Activated naive CD4-positive, alpha-beta T cell treated with anti-CD3 and anti-CD28 coated beads for 36 hours (primary cell): ENCODE measurements around the gene TAF6. TPM values are rescaled to one million over a fixed set of nuclear protein-coding genes. Genes with fewer than 3 reads are reported as not detected.

ENCODE experiments used
- CTCF ChIA-PET: fragments of 350-600 bp; sonication (Branson Sonifier 250); formaldehyde crosslinking; loops from one replicate; lab custom pipeline; 2021; ENCODE audit warnings: antibody characterized with exemption; lab: Charles Lee
- DNase-seq: peaks from one replicate; pipeline ENCODE4 v3.0.0-alpha.2; 2020
- H3K27ac Mint-ChIP-seq: one replicate; pipeline ENCODE4 v1.8.0; 2021; ENCODE audit warnings: mild to moderate bottlenecking, mixed read lengths
- H3K27me3 Mint-ChIP-seq: one replicate; pipeline ENCODE4 v1.8.0; 2021; ENCODE audit warnings: low read depth, mixed read lengths
- H3K36me3 Mint-ChIP-seq: one replicate; pipeline ENCODE4 v1.8.0; 2021; ENCODE audit warnings: low read depth, mixed read lengths
- H3K4me1 Mint-ChIP-seq: one replicate; pipeline ENCODE4 v1.8.0; 2021; ENCODE audit warnings: low read depth, mixed read lengths
- H3K4me3 Mint-ChIP-seq: one replicate; pipeline ENCODE4 v1.8.0; 2021; ENCODE audit warnings: mild to moderate bottlenecking, moderate library complexity, mixed read lengths
- H3K9me3 Mint-ChIP-seq: one replicate; pipeline ENCODE4 v1.8.0; 2021; ENCODE audit warnings: mixed read lengths
- intact Hi-C: fragments of 100-400 bp; cut with micrococcal nuclease; formaldehyde crosslinking; loops from one replicate; pipeline ENCODE4 v1.15.1; 2023
- total RNA-seq, 2 experiments: library from RNA; stranded (reverse); gene quantifications; one replicate each; pipeline ENCODE4 v1.2.3, GENCODE V29; 2021

TAF6 gene
- total RNA-seq, 2 experiments from 2014 or later: 48.9 to 53.5 TPM

- Mint-ChIP-seq H3K4me1 (peaks cover 10% of the 10 kb centered on the region), H3K27me3 (no peaks in the 10 kb centered on the region), H3K9me3 (no peaks in the 10 kb centered on the region), H3K36me3 (peaks cover 8% of the 10 kb centered on the region), H3K4me3 (no peak overlapping the region), H3K27ac (no peak overlapping the region)
- intact Hi-C loops: no loop called here
- CTCF ChIA-PET: no interaction called here
- DNase-seq: no peak
Measured at GRCh38 chr7:100115026-100115425, 4.1 kb downstream of the TAF6 start.

DNA sequence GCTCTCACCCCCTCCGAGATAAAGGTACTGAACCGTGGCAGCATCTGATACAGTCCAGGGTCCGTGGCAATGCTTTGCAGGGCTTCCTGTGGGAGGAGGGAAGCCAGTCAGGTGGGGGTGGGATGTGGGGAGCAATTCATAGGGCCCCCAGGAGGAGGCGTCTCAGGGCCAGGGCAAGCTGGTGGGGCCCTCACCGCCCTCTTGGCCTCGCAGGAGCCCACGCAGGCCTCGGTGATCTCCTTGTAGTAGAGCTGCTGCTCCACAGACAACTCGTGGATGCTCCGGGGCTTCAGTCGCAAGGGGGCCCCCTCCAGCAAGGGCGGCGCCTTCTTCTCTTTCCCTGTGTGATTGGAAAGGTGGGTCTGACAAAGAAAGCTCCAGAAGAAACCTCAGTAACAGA is 7.2 kb downstream of the TAF6 start:
- CTCF ChIA-PET: interaction anchor here (1.2 kb wide), 1 partner anchor 9 kb away, joined by 3 read pairs; no protein-coding TSS in a partner anchor
- H3K27ac Mint-ChIP-seq: no peak overlapping the region
- H3K4me3 Mint-ChIP-seq: no peak overlapping the region
- intact Hi-C loops: no loop called here
- H3K4me1 Mint-ChIP-seq: no peaks in the 10 kb centered on the region
- H3K27me3 Mint-ChIP-seq: no peaks in the 10 kb centered on the region
- H3K9me3 Mint-ChIP-seq: no peaks in the 10 kb centered on the region
- peaks cover 12% of the 10 kb centered on the region for H3K36me3 Mint-ChIP-seq
- no peak for DNase-seq

- DNase-seq: no peak
- Mint-ChIP-seq H3K9me3 (no peaks in the 10 kb centered on the region), H3K4me3 (no peak overlapping the region), H3K27ac (no peak overlapping the region), H3K4me1 (no peaks in the 10 kb centered on the region), H3K36me3 (peaks cover 10% of the 10 kb centered on the region), H3K27me3 (no peaks in the 10 kb centered on the region)
- intact Hi-C loops: no loop called here
- CTCF ChIA-PET: interaction anchor here (1.2 kb wide), 1 partner anchor 9 kb away, joined by 3 read pairs; no protein-coding TSS in a partner anchor
Measured at GRCh38 chr7:100111156-100111555, 8.0 kb downstream of the TAF6 start.

DNA sequence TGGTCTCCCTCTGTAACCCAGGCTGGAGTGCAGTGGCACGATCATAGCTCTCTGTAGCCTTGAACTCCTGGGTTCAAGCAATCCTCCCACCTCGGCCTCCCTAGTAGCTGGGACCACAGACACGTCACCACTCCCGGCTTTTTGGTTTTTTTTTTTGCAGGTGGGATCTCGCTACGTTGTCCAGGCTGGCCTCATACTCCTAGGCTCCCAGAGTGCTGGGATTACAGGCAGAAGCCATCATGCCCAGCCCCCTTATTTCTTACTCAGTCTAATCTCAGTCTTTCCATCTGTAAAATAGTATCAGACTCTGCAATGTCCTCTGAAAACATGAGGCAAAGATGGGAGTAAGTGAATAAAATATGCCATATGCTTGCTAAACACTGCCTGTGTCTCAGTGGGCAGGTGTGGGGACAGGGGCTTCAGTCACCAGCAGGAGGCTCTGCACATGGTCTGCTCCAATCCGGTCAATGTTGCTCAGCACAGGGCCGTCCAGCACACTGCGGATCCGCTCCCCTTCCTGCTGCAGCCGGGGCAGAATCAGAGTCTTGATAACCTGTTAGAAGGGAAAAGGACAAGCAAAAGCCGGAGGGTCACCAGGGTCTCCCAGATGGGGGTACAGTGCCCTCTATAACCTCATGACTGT is 9.5 kb downstream of the TAF6 start:
- intact Hi-C loops: no loop called here
- CTCF ChIA-PET: interaction anchor here (0.5 to 0.6 kb wide), 2 partner anchors 22 to 275 kb away, joined by 3 to 5 read pairs; no protein-coding TSS in a partner anchor
- peaks cover 10% of the 10 kb centered on the region for H3K36me3 Mint-ChIP-seq
- H3K27me3 Mint-ChIP-seq: no peaks in the 10 kb centered on the region
- H3K9me3 Mint-ChIP-seq: no peaks in the 10 kb centered on the region
- H3K27ac Mint-ChIP-seq: no peak overlapping the region
- no peaks in the 10 kb centered on the region for H3K4me1 Mint-ChIP-seq
- DNase-seq: no peak
- no peak overlapping the region for H3K4me3 Mint-ChIP-seq

DNA sequence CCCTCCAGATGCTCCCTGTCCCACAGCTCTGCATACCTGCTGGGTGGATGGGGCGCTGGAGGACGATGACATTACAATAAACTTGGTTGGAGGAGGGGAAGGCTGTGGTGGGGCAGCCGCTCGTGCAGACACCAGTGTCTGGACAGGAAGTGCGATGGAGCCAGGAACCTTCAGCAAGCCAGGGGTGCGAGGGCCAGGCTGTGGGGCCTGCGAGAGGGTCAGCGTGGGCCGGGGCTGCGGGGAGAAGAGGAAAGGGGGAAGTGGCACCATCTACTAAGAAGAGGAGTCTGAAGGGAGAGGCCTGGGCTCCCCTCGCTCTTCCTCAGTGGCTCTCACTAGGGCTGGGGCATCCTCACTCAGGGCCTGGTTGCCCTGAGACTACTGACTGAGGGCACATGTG is 11.3 kb downstream of the TAF6 start:
- CTCF ChIA-PET: no interaction called here
- Mint-ChIP-seq H3K36me3 (peaks cover 8% of the 10 kb centered on the region), H3K4me1 (peaks cover 4% of the 10 kb centered on the region)

GRCh38 chr7:100107125-100107737 is 11.9 kb downstream of the TAF6 start:
- Mint-ChIP-seq H3K4me1 (peaks cover 10% of the 10 kb centered on the region), H3K27ac (no peak overlapping the region), H3K36me3 (peaks cover 8% of the 10 kb centered on the region), H3K4me3 (no peak overlapping the region), H3K9me3 (no peaks in the 10 kb centered on the region), H3K27me3 (no peaks in the 10 kb centered on the region)
- DNase-seq: no peak
- CTCF ChIA-PET: no interaction called here
- intact Hi-C loops: no loop called here

More for the DNA sequence above, 11.3 kb downstream of the TAF6 start:
- Mint-ChIP-seq H3K27ac (no peak overlapping the region), H3K9me3 (no peaks in the 10 kb centered on the region), H3K27me3 (no peaks in the 10 kb centered on the region), H3K4me3 (no peak overlapping the region)
- no peak for DNase-seq
- intact Hi-C loops: no loop called here

DNA sequence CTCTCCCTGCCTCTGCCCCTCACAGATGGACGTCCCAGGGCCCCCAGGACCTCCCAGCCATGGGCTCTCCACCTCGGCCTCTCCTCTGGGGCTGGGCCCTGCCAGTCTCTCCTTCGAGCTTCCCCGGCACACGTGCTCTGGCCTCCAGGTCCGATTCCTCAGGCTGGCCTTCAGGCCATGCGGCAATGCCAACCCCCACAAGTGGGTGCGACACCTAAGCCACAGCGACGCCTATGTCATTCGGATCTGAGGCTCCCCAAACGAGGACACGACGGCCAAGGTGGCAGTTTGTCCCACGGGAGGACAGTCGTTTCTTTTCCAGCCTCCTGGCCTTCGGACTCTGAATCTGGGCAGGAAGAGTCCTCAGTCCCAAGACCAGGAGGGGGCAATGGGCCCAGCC is 12.5 kb downstream of the TAF6 start:
- CTCF ChIA-PET: no interaction called here
- DNase-seq: no peak
- H3K27me3 Mint-ChIP-seq: no peaks in the 10 kb centered on the region
- no peaks in the 10 kb centered on the region for H3K9me3 Mint-ChIP-seq
- intact Hi-C loops: no loop called here
- no peak overlapping the region for H3K27ac Mint-ChIP-seq
- peaks cover 8% of the 10 kb centered on the region for H3K36me3 Mint-ChIP-seq
- H3K4me1 Mint-ChIP-seq: peaks cover 10% of the 10 kb centered on the region
- H3K4me3 Mint-ChIP-seq: no peak overlapping the region

DNA sequence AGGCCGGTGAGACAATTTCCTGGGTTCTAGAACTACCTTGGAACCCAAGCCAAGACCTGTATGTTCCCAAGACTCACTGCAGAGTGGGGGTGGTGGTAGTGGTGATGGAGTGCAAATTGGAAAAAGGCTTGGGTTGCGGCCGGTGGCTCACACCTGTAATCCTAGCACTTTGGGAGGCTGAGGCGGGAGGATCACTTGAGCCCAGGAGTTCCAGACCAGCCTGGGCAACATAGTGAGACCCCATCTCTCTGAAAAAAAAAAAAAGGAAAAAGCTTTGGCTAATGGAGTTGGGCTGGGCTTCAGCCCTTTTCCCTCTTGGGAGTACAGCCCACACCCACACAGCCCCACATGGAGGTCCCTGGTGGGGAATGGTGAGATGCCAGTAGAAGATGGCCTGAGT is 13.6 kb downstream of the TAF6 start:
- H3K9me3 Mint-ChIP-seq: no peaks in the 10 kb centered on the region
- peaks cover 6% of the 10 kb centered on the region for H3K36me3 Mint-ChIP-seq
- no peak overlapping the region for H3K27ac Mint-ChIP-seq
- H3K4me3 Mint-ChIP-seq: no peak overlapping the region
- intact Hi-C loops: no loop called here
- DNase-seq: no peak
- peaks cover 11% of the 10 kb centered on the region for H3K4me1 Mint-ChIP-seq
- H3K27me3 Mint-ChIP-seq: no peaks in the 10 kb centered on the region
- CTCF ChIA-PET: no interaction called here

GRCh38 chr7:100102950-100103840 is 16.0 kb downstream of the TAF6 start:
- Mint-ChIP-seq H3K4me1 (peaks cover 29% of the 10 kb centered on the region), H3K27me3 (no peaks in the 10 kb centered on the region), H3K27ac (no peak overlapping the region), H3K36me3 (peaks cover 25% of the 10 kb centered on the region), H3K9me3 (no peaks in the 10 kb centered on the region), H3K4me3 (peak overlapping the region; percentile 91)
- intact Hi-C loops: no loop called here
- CTCF ChIA-PET: interaction anchor here (1.1 to 2.1 kb wide), 5 partner anchors 8 to 304 kb away, joined by 3 to 7 read pairs (median 4); no protein-coding TSS in a partner anchor
- DNase-seq: no peak

DNA sequence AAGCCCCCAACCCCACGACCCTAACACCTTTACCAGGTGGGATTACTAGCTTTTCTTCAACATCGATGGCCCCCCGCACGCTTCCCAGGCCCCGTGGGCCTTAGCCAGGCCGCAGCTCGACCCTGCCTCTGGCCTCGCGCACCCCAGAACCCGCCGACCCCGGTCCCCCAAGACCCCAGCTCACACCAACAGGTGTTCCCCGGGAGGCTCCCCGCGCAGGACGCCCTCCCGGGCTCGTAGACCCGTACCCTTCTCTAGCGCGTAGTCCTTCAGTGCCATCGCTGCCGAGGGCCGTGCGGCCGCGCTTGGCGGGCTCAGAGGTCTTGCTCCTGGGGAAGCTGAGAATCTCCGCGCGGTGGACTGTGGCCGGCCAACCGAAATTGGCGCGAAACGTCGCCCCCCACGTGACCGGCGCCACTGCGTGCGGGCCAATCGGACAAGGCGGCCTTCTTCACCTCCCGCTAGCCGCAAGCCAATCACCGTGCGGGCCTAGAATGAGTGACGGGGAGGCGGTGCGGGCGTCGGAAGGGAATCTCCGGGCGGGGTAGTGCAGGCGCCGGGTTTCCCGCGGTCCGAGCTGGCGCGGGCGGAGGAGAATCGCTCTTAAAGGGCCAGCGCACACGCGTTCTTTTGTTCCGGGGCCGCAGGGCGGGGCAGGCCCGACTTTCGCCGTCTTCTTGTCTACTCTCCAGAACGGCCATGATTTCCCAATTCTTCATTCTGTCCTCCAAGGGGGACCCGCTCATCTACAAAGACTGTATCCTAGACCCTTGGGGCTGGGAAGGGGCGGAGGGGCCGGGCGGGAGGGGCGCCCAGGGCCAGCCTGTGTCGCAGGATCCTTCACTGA is 17.9 kb downstream of the TAF6 start, which contains the start of the genes AP4M1 and MCM7:
TSS of gene AP4M1 (plus strand) at position 628 of the 847 bp plus-strand sequence. CDS start at position 700, 72 bp downstream.
TSS of gene MCM7 (minus strand) at position 382 of the 847 bp plus-strand sequence. CDS start at position 279, 103 bp downstream.
- peak within 1 kb of the TSS; percentile 91 for H3K4me3 Mint-ChIP-seq
- peak within 1 kb of the TSS; percentile 96 for H3K27ac Mint-ChIP-seq
- no peaks in the 10 kb centered on the region for H3K27me3 Mint-ChIP-seq
- peak; percentile 98 for DNase-seq
- H3K36me3 Mint-ChIP-seq: peaks cover 41% of the 10 kb centered on the region
- H3K4me1 Mint-ChIP-seq: peaks cover 40% of the 10 kb centered on the region
- H3K9me3 Mint-ChIP-seq: no peaks in the 10 kb centered on the region
- CTCF ChIA-PET: interaction anchor here (0.9 to 2.1 kb wide), 7 partner anchors 11 to 374 kb away, joined by 3 to 7 read pairs (median 4); no protein-coding TSS in a partner anchor
- intact Hi-C loops: loop anchor here (1.0 to 2.0 kb wide), 8 partner anchors 12 to 328 kb away; partner anchors contain the start of genes CNPY4, GPC2, LAMTOR4 and MBLAC1

DNA sequence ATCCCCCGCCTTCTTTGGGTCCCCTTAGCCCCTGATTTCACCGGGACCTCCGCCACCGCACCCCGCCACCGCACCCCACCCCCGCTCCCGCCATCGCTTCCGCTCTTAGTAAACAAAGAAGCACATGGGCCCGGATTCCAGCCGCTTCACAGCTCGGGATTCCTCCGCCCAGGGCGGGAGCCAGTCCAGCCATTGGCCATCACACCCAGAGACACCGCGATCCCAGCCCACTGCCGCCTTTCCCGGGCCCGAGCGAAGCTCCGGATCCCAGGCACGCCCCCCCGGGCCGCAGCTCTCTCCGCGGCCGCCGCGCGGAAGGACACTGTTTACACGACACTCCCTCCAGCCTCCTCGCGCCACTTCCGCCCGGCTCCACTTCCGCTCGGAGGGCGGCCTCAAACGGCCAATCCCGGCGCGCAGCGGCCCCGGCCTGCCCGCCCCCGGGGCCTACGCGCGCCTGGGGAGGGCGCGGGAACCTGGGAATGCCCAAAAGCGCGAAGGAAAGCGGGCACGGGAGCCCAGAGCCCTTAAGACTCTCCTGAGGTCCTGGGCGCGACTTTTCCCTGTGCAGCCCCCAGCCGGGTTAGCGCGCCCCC is 18.6 kb downstream of the TAF6 start:
- H3K4me1 Mint-ChIP-seq: peaks cover 45% of the 10 kb centered on the region
- H3K36me3 Mint-ChIP-seq: peaks cover 48% of the 10 kb centered on the region
- H3K27me3 Mint-ChIP-seq: no peaks in the 10 kb centered on the region
- intact Hi-C loops: loop anchor here (1.0 to 2.0 kb wide), 8 partner anchors 11 to 329 kb away; partner anchors contain the start of genes CNPY4, GPC2, LAMTOR4 and MBLAC1
- H3K27ac Mint-ChIP-seq: peak overlapping the region; percentile 96
- CTCF ChIA-PET: interaction anchor here (0.9 to 1.1 kb wide), 3 partner anchors 18 to 106 kb away, joined by 3 to 6 read pairs (median 5); no protein-coding TSS in a partner anchor
- peak overlapping the region; percentile 91 for H3K4me3 Mint-ChIP-seq
- DNase-seq: peak; percentile 88
- H3K9me3 Mint-ChIP-seq: no peaks in the 10 kb centered on the region
